ENCODE results near the gene HDDC3.

Gene HDDC3

DNA sequence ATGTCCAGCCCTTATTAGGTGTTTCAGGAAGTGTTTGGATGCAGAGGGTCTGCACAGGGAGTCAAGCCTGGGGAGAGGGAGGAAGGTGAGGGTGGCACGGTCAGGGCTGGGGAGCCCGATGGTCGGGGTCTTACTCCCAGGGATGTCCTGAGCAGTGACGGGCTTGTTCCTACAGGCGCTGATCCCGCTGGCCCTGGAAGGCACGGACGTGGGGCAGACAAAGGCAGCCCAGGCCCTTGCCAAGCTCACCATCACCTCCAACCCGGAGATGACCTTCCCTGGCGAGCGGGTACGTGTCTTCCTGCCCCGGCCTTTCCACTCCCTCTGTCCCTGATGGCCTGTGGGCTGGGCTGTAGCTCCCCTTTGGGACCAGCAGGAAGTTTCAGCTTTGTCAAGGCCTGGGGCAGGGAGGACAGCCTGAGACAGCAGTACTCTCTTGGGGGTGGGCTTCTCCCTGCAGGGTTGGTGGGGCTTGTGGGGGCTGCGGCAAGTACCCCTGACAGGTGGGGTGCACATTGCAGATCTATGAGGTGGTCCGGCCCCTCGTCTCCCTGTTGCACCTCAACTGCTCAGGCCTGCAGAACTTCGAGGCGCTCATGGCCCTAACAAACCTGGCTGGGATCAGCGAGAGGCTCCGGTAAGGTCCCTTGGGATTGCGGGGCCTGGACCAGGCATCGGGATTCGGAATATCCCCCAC is 17.8 kb upstream of the HDDC3 start:
- no peaks in the 10 kb centered on the region for H3K27me3 ChIP-seq (ENCODE audit: control insufficient read depth, insufficient read depth, low read length)
- no peaks in the 10 kb centered on the region for H3K4me1 ChIP-seq (ENCODE audit: control insufficient read depth, insufficient read depth, low read length)
- H3K4me3 ChIP-seq (ENCODE audit: low read depth, low read length), result no peak overlapping the region
- no peak overlapping the region for H3K9ac ChIP-seq (ENCODE audit: low read depth, low read length)
- H3K36me3 ChIP-seq (ENCODE audit: control insufficient read depth, insufficient read depth, low read length), result peaks cover 58% of the 10 kb centered on the region
- no peaks in the 10 kb centered on the region for H3K9me3 ChIP-seq (ENCODE audit: control insufficient read depth, insufficient read depth, low read length)

DNA sequence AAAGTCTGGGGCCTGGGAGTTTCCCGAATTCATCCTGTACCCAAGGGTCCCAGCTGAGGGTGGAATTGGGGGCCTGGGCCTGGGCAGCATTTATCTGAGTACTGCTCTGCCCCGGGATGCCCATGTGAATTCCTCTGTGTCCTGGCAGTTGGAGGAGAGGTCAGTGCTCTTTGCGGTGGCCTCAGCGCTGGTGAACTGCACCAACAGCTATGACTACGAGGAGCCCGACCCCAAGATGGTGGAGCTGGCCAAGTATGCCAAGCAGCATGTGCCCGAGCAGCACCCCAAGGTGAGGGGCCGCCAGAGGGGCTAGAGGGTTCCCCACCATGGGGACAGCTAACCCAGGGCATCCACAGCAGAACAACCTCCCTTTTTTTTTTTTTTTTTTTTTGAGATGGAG is 16.2 kb upstream of the HDDC3 start:
- H3K9ac ChIP-seq (ENCODE audit: low read depth, low read length), result no peak overlapping the region
- H3K4me3 ChIP-seq (ENCODE audit: low read depth, low read length), result no peak overlapping the region
- no peaks in the 10 kb centered on the region for H3K4me1 ChIP-seq (ENCODE audit: control insufficient read depth, insufficient read depth, low read length)
- H3K36me3 ChIP-seq (ENCODE audit: control insufficient read depth, insufficient read depth, low read length), result peaks cover 59% of the 10 kb centered on the region
- H3K27me3 ChIP-seq (ENCODE audit: control insufficient read depth, insufficient read depth, low read length), result no peaks in the 10 kb centered on the region
- H3K9me3 ChIP-seq (ENCODE audit: control insufficient read depth, insufficient read depth, low read length), result no peaks in the 10 kb centered on the region

DNA sequence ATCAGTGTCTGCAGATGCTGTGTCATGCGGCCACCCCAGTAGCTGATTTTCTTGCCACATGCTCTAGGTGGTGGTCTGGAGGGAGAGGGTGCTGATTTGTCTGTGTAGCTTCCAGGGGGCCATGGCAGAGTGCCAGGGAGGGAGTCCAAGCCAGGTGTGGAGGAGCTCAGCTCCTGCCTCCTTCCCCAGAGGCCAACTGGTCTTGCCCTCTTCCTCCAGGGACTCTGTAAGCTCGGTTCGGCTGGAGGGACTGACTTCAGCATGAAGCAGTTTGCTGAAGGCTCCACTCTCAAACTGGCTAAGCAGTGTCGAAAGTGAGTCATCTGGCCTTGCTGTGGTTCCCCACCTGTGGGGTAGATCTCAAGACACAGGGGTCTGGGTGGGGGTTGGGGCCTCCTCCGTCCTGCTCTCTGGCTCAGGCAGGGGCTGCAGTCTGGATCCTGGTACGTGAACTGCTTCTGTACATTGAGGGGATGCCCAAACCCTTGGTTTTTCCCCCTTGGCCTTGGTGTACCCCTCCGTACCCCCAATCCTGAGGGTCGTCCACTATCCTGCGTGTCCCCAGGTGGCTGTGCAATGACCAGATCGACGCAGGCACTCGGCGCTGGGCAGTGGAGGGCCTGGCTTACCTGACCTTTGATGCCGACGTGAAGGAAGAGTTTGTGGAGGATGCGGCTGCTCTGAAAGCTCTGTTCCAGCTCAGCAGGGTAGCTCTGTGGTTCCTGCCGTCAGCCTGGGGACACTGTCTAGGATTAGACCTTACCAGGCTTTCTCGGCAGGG is 15.4 kb upstream of the HDDC3 start:
- Histone ChIP-seq H3K36me3 (ENCODE audit: control insufficient read depth, insufficient read depth, low read length) (peaks cover 59% of the 10 kb centered on the region), H3K9ac (ENCODE audit: low read depth, low read length) (no peak overlapping the region), H3K4me3 (ENCODE audit: low read depth, low read length) (no peak overlapping the region), H3K9me3 (ENCODE audit: control insufficient read depth, insufficient read depth, low read length) (no peaks in the 10 kb centered on the region), H3K27me3 (ENCODE audit: control insufficient read depth, insufficient read depth, low read length) (no peaks in the 10 kb centered on the region), H3K4me1 (ENCODE audit: control insufficient read depth, insufficient read depth, low read length) (no peaks in the 10 kb centered on the region)

DNA sequence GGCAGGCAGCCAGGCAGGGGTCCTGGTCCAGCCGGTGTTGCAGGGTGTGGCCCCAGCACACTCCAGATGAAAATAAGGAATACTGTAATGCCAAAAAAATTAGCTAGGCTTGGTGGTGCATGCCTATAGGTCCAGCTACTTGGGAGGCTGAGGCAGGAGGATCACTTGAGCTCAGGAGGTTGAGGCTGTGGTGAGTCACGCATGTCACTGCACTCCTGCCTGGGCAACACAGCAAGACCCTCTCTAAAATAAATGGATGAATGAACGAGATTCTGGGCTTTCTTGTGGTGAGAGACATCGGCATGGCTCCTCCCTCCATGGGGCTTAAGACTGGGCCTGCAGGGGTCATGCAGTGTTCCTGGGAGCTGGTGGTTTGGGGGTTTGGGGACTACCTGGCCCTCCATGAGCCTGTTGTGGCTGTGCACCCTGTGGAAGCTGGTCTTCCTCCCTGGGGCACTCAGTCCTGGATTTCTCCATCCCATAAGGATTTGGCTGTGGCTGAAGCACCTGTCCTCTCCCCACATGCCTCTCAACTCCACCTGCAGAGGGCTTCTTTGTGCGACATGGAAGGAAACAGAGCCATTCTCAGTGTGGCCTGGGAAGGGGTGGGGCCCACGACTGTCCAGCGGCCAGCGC is 14.7 kb upstream of the HDDC3 start:
- no peaks in the 10 kb centered on the region for H3K9me3 ChIP-seq (ENCODE audit: control insufficient read depth, insufficient read depth, low read length)
- no peak overlapping the region for H3K4me3 ChIP-seq (ENCODE audit: low read depth, low read length)
- no peaks in the 10 kb centered on the region for H3K27me3 ChIP-seq (ENCODE audit: control insufficient read depth, insufficient read depth, low read length)
- H3K4me1 ChIP-seq (ENCODE audit: control insufficient read depth, insufficient read depth, low read length), result no peaks in the 10 kb centered on the region
- peaks cover 63% of the 10 kb centered on the region for H3K36me3 ChIP-seq (ENCODE audit: control insufficient read depth, insufficient read depth, low read length)
- H3K9ac ChIP-seq (ENCODE audit: low read depth, low read length), result no peak overlapping the region

DNA sequence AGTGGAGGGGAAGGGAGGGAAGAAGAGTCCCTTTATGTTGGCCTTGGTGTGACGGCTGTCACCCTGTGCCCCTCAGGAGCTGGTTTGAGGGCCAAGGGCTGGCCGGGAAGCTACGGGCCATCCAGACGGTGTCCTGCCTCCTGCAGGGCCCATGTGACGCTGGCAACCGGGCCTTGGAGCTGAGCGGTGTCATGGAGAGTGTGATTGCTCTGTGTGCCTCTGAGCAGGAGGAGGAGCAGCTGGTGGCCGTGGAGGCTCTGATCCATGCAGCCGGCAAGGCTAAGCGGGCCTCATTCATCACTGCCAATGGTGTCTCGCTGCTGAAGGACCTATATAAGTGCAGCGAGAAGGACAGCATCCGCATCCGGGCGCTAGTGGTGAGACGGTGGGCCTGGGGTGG is 14.2 kb upstream of the HDDC3 start:
- Histone ChIP-seq H3K36me3 (ENCODE audit: control insufficient read depth, insufficient read depth, low read length) (peaks cover 63% of the 10 kb centered on the region), H3K27me3 (ENCODE audit: control insufficient read depth, insufficient read depth, low read length) (no peaks in the 10 kb centered on the region), H3K9me3 (ENCODE audit: control insufficient read depth, insufficient read depth, low read length) (no peaks in the 10 kb centered on the region), H3K9ac (ENCODE audit: low read depth, low read length) (no peak overlapping the region), H3K4me3 (ENCODE audit: low read depth, low read length) (no peak overlapping the region), H3K4me1 (ENCODE audit: control insufficient read depth, insufficient read depth, low read length) (no peaks in the 10 kb centered on the region)

DNA sequence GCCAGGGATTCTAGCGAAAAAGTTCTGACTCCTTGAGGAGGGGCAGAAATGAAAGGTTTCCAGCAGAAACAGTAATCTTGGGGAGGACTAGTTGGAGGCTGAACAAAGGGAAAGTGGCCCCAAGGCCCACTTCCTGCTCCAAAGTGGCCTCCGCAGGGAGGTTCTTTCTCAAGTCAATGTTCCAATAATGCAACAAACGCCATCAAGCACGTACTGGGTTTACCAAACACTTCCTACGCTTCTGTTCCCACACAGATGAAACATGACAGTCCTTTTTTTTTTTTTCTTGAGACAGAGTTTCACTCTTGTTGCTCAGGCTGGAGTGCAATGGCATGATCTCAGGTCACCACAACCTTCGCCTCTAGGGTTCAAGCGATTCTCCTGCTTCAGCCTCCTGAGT is 12.7 kb upstream of the HDDC3 start:
- Histone ChIP-seq H3K36me3 (ENCODE audit: control insufficient read depth, insufficient read depth, low read length) (peaks cover 69% of the 10 kb centered on the region), H3K9me3 (ENCODE audit: control insufficient read depth, insufficient read depth, low read length) (no peaks in the 10 kb centered on the region), H3K27me3 (ENCODE audit: control insufficient read depth, insufficient read depth, low read length) (no peaks in the 10 kb centered on the region), H3K4me3 (ENCODE audit: low read depth, low read length) (no peak overlapping the region), H3K4me1 (ENCODE audit: control insufficient read depth, insufficient read depth, low read length) (no peaks in the 10 kb centered on the region), H3K9ac (ENCODE audit: low read depth, low read length) (no peak overlapping the region)

DNA sequence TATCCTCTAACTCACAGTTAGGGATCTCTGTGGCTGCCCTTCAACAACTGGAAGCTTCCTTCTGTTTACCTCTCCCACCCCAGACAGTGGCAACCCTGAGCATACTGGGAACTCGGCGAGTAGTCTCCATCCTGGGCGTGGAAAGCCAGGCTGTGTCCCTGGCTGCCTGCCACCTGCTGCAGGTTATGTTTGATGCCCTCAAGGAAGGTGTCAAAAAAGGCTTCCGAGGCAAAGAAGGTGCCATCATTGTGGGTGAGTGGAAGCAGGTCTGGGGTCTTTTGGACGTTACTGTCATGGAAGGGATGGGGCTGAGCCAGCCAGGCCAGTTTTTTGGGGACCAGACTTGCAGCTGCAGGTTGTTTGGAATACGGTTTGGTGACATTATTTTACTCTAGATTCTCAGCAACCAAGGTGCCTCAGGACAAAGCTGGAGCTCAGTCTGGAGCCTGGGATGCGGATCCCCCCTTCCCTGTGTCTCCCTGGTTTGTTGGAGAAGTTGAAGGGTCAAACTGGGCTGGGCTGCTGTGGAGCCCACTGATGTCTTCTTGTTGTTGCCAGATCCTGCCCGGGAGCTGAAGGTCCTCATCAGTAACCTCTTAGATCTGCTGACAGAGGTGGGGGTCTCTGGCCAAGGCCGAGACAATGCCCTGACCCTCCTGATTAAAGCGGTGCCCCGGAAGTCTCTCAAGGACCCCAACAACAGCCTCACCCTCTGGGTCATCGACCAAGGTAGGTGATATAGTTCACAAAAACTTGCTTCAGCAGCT is 10.2 kb upstream of the HDDC3 start:
- no peaks in the 10 kb centered on the region for H3K4me1 ChIP-seq (ENCODE audit: control insufficient read depth, insufficient read depth, low read length)
- H3K27me3 ChIP-seq (ENCODE audit: control insufficient read depth, insufficient read depth, low read length), result no peaks in the 10 kb centered on the region
- no peaks in the 10 kb centered on the region for H3K9me3 ChIP-seq (ENCODE audit: control insufficient read depth, insufficient read depth, low read length)
- no peak overlapping the region for H3K9ac ChIP-seq (ENCODE audit: low read depth, low read length)
- no peak overlapping the region for H3K4me3 ChIP-seq (ENCODE audit: low read depth, low read length)
- peaks cover 57% of the 10 kb centered on the region for H3K36me3 ChIP-seq (ENCODE audit: control insufficient read depth, insufficient read depth, low read length)

DNA sequence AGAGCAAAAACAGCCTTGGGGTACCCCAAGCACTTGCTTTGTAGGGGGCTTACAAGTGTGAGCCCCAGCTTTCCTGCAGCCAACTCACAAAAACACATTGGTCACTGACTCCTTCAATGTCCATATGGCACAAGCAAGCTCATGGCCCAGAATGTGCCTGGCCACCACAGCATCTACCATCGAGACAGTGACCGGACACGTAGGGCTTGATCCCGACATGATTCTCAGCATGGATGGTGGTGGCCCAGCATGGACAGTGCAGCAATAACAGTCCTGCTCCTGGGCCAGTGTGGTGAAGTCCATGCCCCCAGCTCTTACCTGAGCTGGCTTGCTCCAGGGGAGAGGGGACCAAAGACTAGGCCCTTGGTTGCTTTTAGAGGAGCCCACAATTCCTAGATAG is 8.7 kb upstream of the HDDC3 start:
- no peak overlapping the region for H3K9ac ChIP-seq (ENCODE audit: low read depth, low read length)
- peaks cover 8% of the 10 kb centered on the region for H3K4me1 ChIP-seq (ENCODE audit: control insufficient read depth, insufficient read depth, low read length)
- peaks cover 46% of the 10 kb centered on the region for H3K36me3 ChIP-seq (ENCODE audit: control insufficient read depth, insufficient read depth, low read length)
- H3K27me3 ChIP-seq (ENCODE audit: control insufficient read depth, insufficient read depth, low read length), result no peaks in the 10 kb centered on the region
- H3K4me3 ChIP-seq (ENCODE audit: low read depth, low read length), result no peak overlapping the region
- H3K9me3 ChIP-seq (ENCODE audit: control insufficient read depth, insufficient read depth, low read length), result no peaks in the 10 kb centered on the region

DNA sequence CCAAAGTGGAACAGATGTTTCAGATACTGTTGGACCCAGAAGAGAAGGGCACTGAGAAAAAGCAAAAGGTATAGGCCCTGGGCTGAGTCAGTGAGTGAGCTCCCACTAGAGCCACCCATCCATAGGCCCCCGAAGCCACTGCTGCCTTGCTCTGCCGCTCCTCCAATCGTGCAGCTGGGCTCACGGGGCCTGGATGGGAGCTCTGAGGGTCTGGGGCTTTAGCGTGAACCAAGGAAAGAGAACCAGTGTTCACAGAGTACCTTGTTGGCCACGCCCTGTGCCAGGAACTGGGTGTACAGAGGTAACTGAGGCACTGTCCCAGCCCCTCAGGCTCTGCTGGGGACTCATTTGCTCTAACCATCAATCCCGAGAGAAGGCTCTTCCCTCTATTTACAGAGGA is 7.4 kb upstream of the HDDC3 start:
- H3K36me3 ChIP-seq (ENCODE audit: control insufficient read depth, insufficient read depth, low read length), result peaks cover 46% of the 10 kb centered on the region

DNA sequence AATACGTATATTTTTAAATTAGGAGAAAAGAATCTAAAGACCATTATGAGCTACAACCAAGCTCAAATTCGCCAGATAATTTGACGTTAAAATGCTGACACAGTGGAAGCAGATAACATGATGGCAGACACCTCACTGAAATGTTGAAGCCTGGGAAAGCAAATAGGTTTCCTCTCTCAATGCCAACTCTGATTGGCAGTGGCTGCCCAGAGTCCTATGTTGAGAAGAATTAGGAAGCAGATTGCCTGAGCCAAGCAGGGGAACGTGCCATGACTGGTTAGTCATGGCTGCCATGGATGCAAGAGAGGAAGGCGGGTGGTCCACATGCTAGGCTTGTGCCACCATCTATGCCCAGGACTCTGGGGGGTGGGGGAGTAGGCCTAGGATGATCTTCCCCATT is 5.9 kb upstream of the HDDC3 start:
- Histone ChIP-seq H3K9ac (ENCODE audit: low read depth, low read length) (no peak overlapping the region), H3K9me3 (ENCODE audit: control insufficient read depth, insufficient read depth, low read length) (no peaks in the 10 kb centered on the region), H3K36me3 (ENCODE audit: control insufficient read depth, insufficient read depth, low read length) (peaks cover 37% of the 10 kb centered on the region), H3K4me3 (ENCODE audit: low read depth, low read length) (no peak overlapping the region), H3K27me3 (ENCODE audit: control insufficient read depth, insufficient read depth, low read length) (peaks cover 3% of the 10 kb centered on the region), H3K4me1 (ENCODE audit: control insufficient read depth, insufficient read depth, low read length) (peaks cover 12% of the 10 kb centered on the region)

More for the DNA sequence above, 7.4 kb upstream of the HDDC3 start:
- H3K4me3 ChIP-seq (ENCODE audit: low read depth, low read length), result no peak overlapping the region
- H3K27me3 ChIP-seq (ENCODE audit: control insufficient read depth, insufficient read depth, low read length), result no peaks in the 10 kb centered on the region
- peaks cover 9% of the 10 kb centered on the region for H3K4me1 ChIP-seq (ENCODE audit: control insufficient read depth, insufficient read depth, low read length)
- H3K9me3 ChIP-seq (ENCODE audit: control insufficient read depth, insufficient read depth, low read length), result no peaks in the 10 kb centered on the region
- H3K9ac ChIP-seq (ENCODE audit: low read depth, low read length), result no peak overlapping the region

DNA sequence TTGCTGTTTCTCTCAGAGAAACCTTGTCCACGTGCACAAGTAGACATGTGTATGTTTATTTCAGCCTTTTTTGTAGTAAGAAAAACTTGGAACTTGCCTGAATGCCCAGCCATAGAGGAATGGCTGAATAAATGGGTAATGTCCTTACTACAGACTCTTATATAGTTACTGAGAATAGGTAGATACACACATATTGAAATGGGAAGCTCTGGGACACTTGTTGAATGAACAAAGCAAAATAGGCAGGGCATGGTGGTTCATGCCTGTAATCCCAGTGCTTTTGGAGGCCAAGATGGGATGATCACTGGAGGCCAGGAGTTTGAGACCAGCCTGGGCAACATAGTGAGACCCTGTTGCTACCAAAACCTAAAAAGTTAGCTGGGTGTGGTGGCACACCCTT is 4.5 kb upstream of the HDDC3 start:
- H3K4me3 ChIP-seq (ENCODE audit: low read depth, low read length), result no peak overlapping the region
- peak overlapping the region; percentile 5 for H3K9ac ChIP-seq (ENCODE audit: low read depth, low read length)
- peaks cover 23% of the 10 kb centered on the region for H3K36me3 ChIP-seq (ENCODE audit: control insufficient read depth, insufficient read depth, low read length)
- H3K9me3 ChIP-seq (ENCODE audit: control insufficient read depth, insufficient read depth, low read length), result no peaks in the 10 kb centered on the region
- peaks cover 10% of the 10 kb centered on the region for H3K27me3 ChIP-seq (ENCODE audit: control insufficient read depth, insufficient read depth, low read length)
- peaks cover 14% of the 10 kb centered on the region for H3K4me1 ChIP-seq (ENCODE audit: control insufficient read depth, insufficient read depth, low read length)
